ENCODE data around the gene RHBDL1.

Gene RHBDL1

GRCh38 chr16:714558-715476 is 39.3 kb downstream of the RHBDL1 start, which contains the start of gene METRN:
Gene METRN, plus strand, starts transcription at chr16:715118. Its CDS starts 172 bp downstream, at chr16:715290.
- Histone ChIP-seq H3K9me3 (ENCODE audit: control insufficient read depth, insufficient read depth, low read length) (no peaks in the 10 kb centered on the region), H3K9ac (ENCODE audit: low read depth, low read length) (peak within 1 kb of the TSS; percentile 68), H3K36me3 (ENCODE audit: insufficient read depth, low read length) (no peaks in the 10 kb centered on the region), H3K4me1 (ENCODE audit: insufficient read depth, low read length) (peaks cover 4% of the 10 kb centered on the region; the same call in 1 of the 2 replicates)

- Histone ChIP-seq H3K4me1 (ENCODE audit: insufficient read depth, low read length) (peaks cover 4% of the 10 kb centered on the region; the same call in 1 of the 2 replicates), H3K36me3 (ENCODE audit: insufficient read depth, low read length) (no peaks in the 10 kb centered on the region), H3K9me3 (ENCODE audit: control insufficient read depth, insufficient read depth, low read length) (no peaks in the 10 kb centered on the region), H3K9ac (ENCODE audit: low read depth, low read length) (peak overlapping the region; percentile 68)
These were observed 40.2 kb downstream of the RHBDL1 start for GRCh38 chr16:715477-716199.

GRCh38 chr16:716200-716568 is 40.7 kb downstream of the RHBDL1 start:
- peak overlapping the region; percentile 68; the same call in 1 of the 2 replicates for H3K9ac ChIP-seq (ENCODE audit: low read depth, low read length)
- H3K4me1 ChIP-seq (ENCODE audit: insufficient read depth, low read length) = peaks cover 4% of the 10 kb centered on the region; the same call in 1 of the 2 replicates
- no peaks in the 10 kb centered on the region for H3K9me3 ChIP-seq (ENCODE audit: control insufficient read depth, insufficient read depth, low read length)
- H3K36me3 ChIP-seq (ENCODE audit: insufficient read depth, low read length) = no peaks in the 10 kb centered on the region

- no peak overlapping the region for H3K9ac ChIP-seq (ENCODE audit: low read depth, low read length)
- no peaks in the 10 kb centered on the region for H3K36me3 ChIP-seq (ENCODE audit: insufficient read depth, low read length)
- H3K4me1 ChIP-seq (ENCODE audit: insufficient read depth, low read length) = peaks cover 4% of the 10 kb centered on the region; the same call in 1 of the 2 replicates
- H3K9me3 ChIP-seq (ENCODE audit: control insufficient read depth, insufficient read depth, low read length) = no peaks in the 10 kb centered on the region
These were observed 41.4 kb downstream of the RHBDL1 start for GRCh38 chr16:716768-717325.

- Histone ChIP-seq H3K4me1 (ENCODE audit: insufficient read depth, low read length) (peaks cover 4% of the 10 kb centered on the region; the same call in 1 of the 2 replicates), H3K9me3 (ENCODE audit: control insufficient read depth, insufficient read depth, low read length) (no peaks in the 10 kb centered on the region), H3K36me3 (ENCODE audit: insufficient read depth, low read length) (no peaks in the 10 kb centered on the region), H3K9ac (ENCODE audit: low read depth, low read length) (no peak overlapping the region)
These were observed 42.2 kb downstream of the RHBDL1 start for GRCh38 chr16:717450-718245.

GRCh38 chr16:718389-718788 is 42.9 kb downstream of the RHBDL1 start:
- H3K9ac ChIP-seq (ENCODE audit: low read depth, low read length) = no peak overlapping the region
- peaks cover 4% of the 10 kb centered on the region; the same call in 1 of the 2 replicates for H3K4me1 ChIP-seq (ENCODE audit: insufficient read depth, low read length)
- H3K36me3 ChIP-seq (ENCODE audit: insufficient read depth, low read length) = no peaks in the 10 kb centered on the region
- no peaks in the 10 kb centered on the region for H3K9me3 ChIP-seq (ENCODE audit: control insufficient read depth, insufficient read depth, low read length)

- no peak overlapping the region for H3K9ac ChIP-seq (ENCODE audit: low read depth, low read length)
- H3K4me1 ChIP-seq (ENCODE audit: insufficient read depth, low read length) = peaks cover 4% of the 10 kb centered on the region; the same call in 1 of the 2 replicates
These were observed 43.5 kb downstream of the RHBDL1 start for GRCh38 chr16:718922-719321.

GRCh38 chr16:719815-720446 is 44.5 kb downstream of the RHBDL1 start:
- Histone ChIP-seq H3K36me3 (ENCODE audit: insufficient read depth, low read length) (no peaks in the 10 kb centered on the region), H3K9ac (ENCODE audit: low read depth, low read length) (peak overlapping the region; percentile 85; the same call in 1 of the 2 replicates), H3K4me1 (ENCODE audit: insufficient read depth, low read length) (peaks cover 4% of the 10 kb centered on the region; the same call in 1 of the 2 replicates), H3K9me3 (ENCODE audit: control insufficient read depth, insufficient read depth, low read length) (no peaks in the 10 kb centered on the region)

More at GRCh38 chr16:718922-719321, 43.5 kb downstream of the RHBDL1 start:
- H3K9me3 ChIP-seq (ENCODE audit: control insufficient read depth, insufficient read depth, low read length) = no peaks in the 10 kb centered on the region
- H3K36me3 ChIP-seq (ENCODE audit: insufficient read depth, low read length) = no peaks in the 10 kb centered on the region

- Histone ChIP-seq H3K4me1 (ENCODE audit: insufficient read depth, low read length) (peaks cover 4% of the 10 kb centered on the region; the same call in 1 of the 2 replicates), H3K9ac (ENCODE audit: low read depth, low read length) (peak overlapping the region; percentile 85), H3K36me3 (ENCODE audit: insufficient read depth, low read length) (no peaks in the 10 kb centered on the region), H3K9me3 (ENCODE audit: control insufficient read depth, insufficient read depth, low read length) (no peaks in the 10 kb centered on the region)
These were observed 45.0 kb downstream of the RHBDL1 start for GRCh38 chr16:720447-720989.

GRCh38 chr16:720990-721764 is 45.7 kb downstream of the RHBDL1 start, which contains the start of gene ANTKMT:
Gene ANTKMT, plus strand, starts transcription at chr16:721146. Its CDS starts 129 bp downstream, at chr16:721275.
- Histone ChIP-seq H3K36me3 (ENCODE audit: insufficient read depth, low read length) (no peaks in the 10 kb centered on the region), H3K9me3 (ENCODE audit: control insufficient read depth, insufficient read depth, low read length) (no peaks in the 10 kb centered on the region), H3K9ac (ENCODE audit: low read depth, low read length) (peak within 1 kb of the TSS; percentile 85), H3K4me1 (ENCODE audit: insufficient read depth, low read length) (peaks cover 4% of the 10 kb centered on the region; the same call in 1 of the 2 replicates)

GRCh38 chr16:721765-722540 is 46.5 kb downstream of the RHBDL1 start:
- no peaks in the 10 kb centered on the region for H3K36me3 ChIP-seq (ENCODE audit: insufficient read depth, low read length)
- H3K9me3 ChIP-seq (ENCODE audit: control insufficient read depth, insufficient read depth, low read length) = no peaks in the 10 kb centered on the region
- H3K4me1 ChIP-seq (ENCODE audit: insufficient read depth, low read length) = peaks cover 4% of the 10 kb centered on the region; the same call in 1 of the 2 replicates
- H3K9ac ChIP-seq (ENCODE audit: low read depth, low read length) = no peak overlapping the region; the same call in 1 of the 2 replicates
